ENCODE data around the gene ENDOV. TPM values are rescaled to one million over a fixed set of nuclear protein-coding genes. Genes with fewer than 3 reads are reported as not detected.

ENDOV gene
- polyA plus RNA-seq, 1 experiment: 29.8 TPM

GRCh38 chr17:80445007-80445725 is 30.2 kb downstream of the ENDOV start:
- Histone ChIP-seq H3K4me3 (ENCODE audit: low read depth, low read length) (no peak overlapping the region), H3K27me3 (ENCODE audit: control insufficient read depth, insufficient read depth, low read length) (peaks cover 12% of the 10 kb centered on the region), H3K36me3 (ENCODE audit: control insufficient read depth, insufficient read depth, low read length) (no peaks in the 10 kb centered on the region)
- ChIA-PET POLR2A (no interaction called here), CTCF (interaction anchor here (1.2 kb wide), 1 partner anchor 18 kb away, joined by 3 read pairs; no protein-coding TSS in a partner anchor)
- no peak for TF ChIP-seq CTCF (IDR thresholded peaks at IDR 0.05; ENCODE audit: insufficient read depth, low read depth, low read length)
- no peak for DNase-seq (ENCODE audit: low read depth)

GRCh38 chr17:80445726-80446110 is 30.8 kb downstream of the ENDOV start:
- ChIA-PET CTCF (interaction anchor here (1.2 kb wide), 1 partner anchor 19 kb away, joined by 3 read pairs; no protein-coding TSS in a partner anchor), POLR2A (no interaction called here)
- Histone ChIP-seq H3K27me3 (ENCODE audit: control insufficient read depth, insufficient read depth, low read length) (peaks cover 12% of the 10 kb centered on the region), H3K4me3 (ENCODE audit: low read depth, low read length) (no peak overlapping the region), H3K36me3 (ENCODE audit: control insufficient read depth, insufficient read depth, low read length) (no peaks in the 10 kb centered on the region)
- no peak for DNase-seq (ENCODE audit: low read depth)
- no peak for TF ChIP-seq CTCF (IDR thresholded peaks at IDR 0.05; ENCODE audit: insufficient read depth, low read depth, low read length)

GRCh38 chr17:80446645-80447405 is 31.9 kb downstream of the ENDOV start:
- H3K4me3 ChIP-seq (ENCODE audit: low read depth, low read length): no peak overlapping the region
- POLR2A ChIA-PET: no interaction called here
- H3K27me3 ChIP-seq (ENCODE audit: control insufficient read depth, insufficient read depth, low read length): peaks cover 12% of the 10 kb centered on the region
- H3K36me3 ChIP-seq (ENCODE audit: control insufficient read depth, insufficient read depth, low read length): no peaks in the 10 kb centered on the region
- no peak for DNase-seq (ENCODE audit: low read depth)
- CTCF ChIA-PET: interaction anchor here (0.6 kb wide), 2 partner anchors 12 to 59 kb away, joined by 3 read pairs; no protein-coding TSS in a partner anchor
- no peak for TF ChIP-seq CTCF (IDR thresholded peaks at IDR 0.05; ENCODE audit: insufficient read depth, low read depth, low read length)

GRCh38 chr17:80447790-80448189 is 32.8 kb downstream of the ENDOV start:
- Histone ChIP-seq H3K4me3 (ENCODE audit: low read depth, low read length) (no peak overlapping the region), H3K27me3 (ENCODE audit: control insufficient read depth, insufficient read depth, low read length) (peaks cover 12% of the 10 kb centered on the region), H3K36me3 (ENCODE audit: control insufficient read depth, insufficient read depth, low read length) (no peaks in the 10 kb centered on the region)
- CTCF ChIA-PET: interaction anchor here (0.6 kb wide), 1 partner anchor 58 kb away, joined by 3 read pairs; no protein-coding TSS in a partner anchor
- no peak for TF ChIP-seq CTCF (IDR thresholded peaks at IDR 0.05; ENCODE audit: insufficient read depth, low read depth, low read length)
- no peak for DNase-seq (ENCODE audit: low read depth)
- POLR2A ChIA-PET: no interaction called here

GRCh38 chr17:80449194-80449929 is 34.4 kb downstream of the ENDOV start:
- CTCF ChIA-PET: interaction anchor here (0.9 kb wide), 1 partner anchor 11 kb away, joined by 3 read pairs; no protein-coding TSS in a partner anchor
- Histone ChIP-seq H3K27me3 (ENCODE audit: control insufficient read depth, insufficient read depth, low read length) (peaks cover 9% of the 10 kb centered on the region), H3K4me3 (ENCODE audit: low read depth, low read length) (no peak overlapping the region), H3K36me3 (ENCODE audit: control insufficient read depth, insufficient read depth, low read length) (no peaks in the 10 kb centered on the region)
- TF ChIP-seq CTCF (IDR thresholded peaks at IDR 0.05; ENCODE audit: insufficient read depth, low read depth, low read length): no peak
- POLR2A ChIA-PET: no interaction called here
- DNase-seq (ENCODE audit: low read depth): no peak

Data from BJ (cell line).